Neural progenitor cell (in vitro differentiated cells): ENCODE measurements around the gene SCN1A. TPM values are rescaled to one million over a fixed set of nuclear protein-coding genes. Genes with fewer than 3 reads are reported as not detected.

Experiments used
- DNase-seq: peaks from one replicate; pipeline ENCODE4 v3.0.0-alpha.2; 2016; ENCODE audit warnings: low spot score
- H2AFZ ChIP-seq: fragments of 200-600 bp; sonication (generic); replicated peaks from 2 replicates; pipeline ENCODE4 v1.6.1; 2016; ENCODE audit warnings: antibody characterized with exemption
- H3F3A ChIP-seq: fragments of 200-600 bp; sonication (generic); 2 replicates; pipeline ENCODE4 v1.6.1; 2016; ENCODE audit warnings: antibody characterized with exemption, low read depth
- H3K27ac ChIP-seq: fragments of 200-600 bp; sonication (generic); 2 replicates; pipeline ENCODE4 v1.5.1; 2016; ENCODE audit warnings: mild to moderate bottlenecking
- H3K27me3 ChIP-seq: fragments of 200-600 bp; sonication (generic); 2 replicates; pipeline ENCODE4 v1.6.1; 2016; ENCODE audit warnings: mild to moderate bottlenecking, moderate library complexity
- H3K36me3 ChIP-seq: fragments of 200-600 bp; sonication (generic); 2 replicates; pipeline ENCODE4 v1.5.1; 2016
- H3K4me1 ChIP-seq: fragments of 200-600 bp; sonication (generic); 2 replicates; pipeline ENCODE4 v1.6.1; 2016; ENCODE audit warnings: mixed run types
- H3K4me2 ChIP-seq: fragments of 200-600 bp; sonication (generic); 2 replicates; pipeline ENCODE4 v1.6.1; 2016
- H3K4me3 ChIP-seq: fragments of 200-600 bp; sonication (generic); 2 replicates; pipeline ENCODE4 v1.5.1; 2016
- H3K79me2 ChIP-seq: fragments of 200-600 bp; sonication (generic); 2 replicates; pipeline ENCODE4 v1.6.1; 2016; ENCODE audit warnings: low read depth
- H3K9ac ChIP-seq: fragments of 200-600 bp; sonication (generic); 2 replicates; pipeline ENCODE4 v1.6.1; 2016
- H3K9me3 ChIP-seq: fragments of 200-600 bp; sonication (generic); 2 replicates; pipeline ENCODE4 v1.5.1; 2016; ENCODE audit warnings: low read depth
- H4K20me1 ChIP-seq: fragments of 200-600 bp; sonication (generic); 2 replicates; pipeline ENCODE4 v1.6.1; 2016; ENCODE audit warnings: low read depth
- H3K27ac Mint-ChIP-seq: 3 replicates; pipeline ENCODE4 v1.8.0; 2021; ENCODE audit warnings: mixed read lengths
- H3K27me3 Mint-ChIP-seq: 2 replicates; pipeline ENCODE4 v1.8.0; 2022; ENCODE audit warnings: low read depth, mild to moderate bottlenecking, inconsistent platforms, moderate library complexity, mixed read lengths; ENCODE audit not compliant: insufficient read depth
- H3K36me3 Mint-ChIP-seq: 3 replicates; pipeline ENCODE4 v1.8.0; 2021; ENCODE audit warnings: mixed read lengths
- H3K4me1 Mint-ChIP-seq: 3 replicates; pipeline ENCODE4 v1.8.0; 2021; ENCODE audit warnings: mixed read lengths
- H3K4me3 Mint-ChIP-seq: 3 replicates; pipeline ENCODE4 v1.8.0; 2021; ENCODE audit warnings: mild to moderate bottlenecking, moderate library complexity, mixed read lengths
- H3K9me3 Mint-ChIP-seq: 3 replicates; pipeline ENCODE4 v1.8.0; 2020; ENCODE audit warnings: mixed read lengths
- CTCF ChIP-seq: fragments of 200-600 bp; sonication (generic); IDR thresholded peaks from 2 replicates; pipeline ENCODE4 v1.5.1; 2017; ENCODE audit warnings: antibody characterized with exemption, mild to moderate bottlenecking
- EZH2 ChIP-seq: fragments of 200-600 bp; sonication (generic); IDR thresholded peaks from 2 replicates; pipeline ENCODE4 v1.6.1; 2017; ENCODE audit warnings: antibody characterized with exemption, mild to moderate bottlenecking, moderate library complexity
- EZH2phosphoT487 ChIP-seq: fragments of 200-600 bp; sonication (generic); IDR thresholded peaks from 2 replicates; pipeline ENCODE4 v1.6.1; 2017; ENCODE audit warnings: antibody characterized with exemption
- total RNA-seq: library from RNA; depleted of rRNA; stranded (reverse); fragments of >200 nt; gene quantifications from 2 replicates; pipeline ENCODE4 v1.2.3, GENCODE V29; 2015; ENCODE audit warnings: low replicate concordance

The SCN1A gene
- total RNA-seq, 1 donor from 2014 or later, result 2.7 TPM

- Histone ChIP-seq H4K20me1 (no peaks in the 10 kb centered on the region), H3K27me3 (no peaks in the 10 kb centered on the region), H2AFZ (no peak overlapping the region), H3K4me3 (no peak overlapping the region), H3F3A (no peaks in the 10 kb centered on the region), H3K36me3 (no peaks in the 10 kb centered on the region), H3K4me1 (no peaks in the 10 kb centered on the region), H3K27ac (no peak overlapping the region), H3K9ac (no peak overlapping the region), H3K4me2 (no peak overlapping the region), H3K79me2 (no peaks in the 10 kb centered on the region), H3K9me3 (no peaks in the 10 kb centered on the region)
- no peaks in the 10 kb centered on the region for H3K9me3 Mint-ChIP-seq
- no peak overlapping the region for H3K27ac Mint-ChIP-seq
- no peak overlapping the region for H3K4me3 Mint-ChIP-seq
- TF ChIP-seq EZH2phosphoT487, result no peak
- peak; percentile 76 for TF ChIP-seq CTCF
- H3K27me3 Mint-ChIP-seq, result no peaks in the 10 kb centered on the region
- no peaks in the 10 kb centered on the region for H3K4me1 Mint-ChIP-seq
- DNase-seq, result peak; percentile 26
- H3K36me3 Mint-ChIP-seq, result no peaks in the 10 kb centered on the region
These were observed 70.3 kb downstream of the SCN1A start for GRCh38 chr2:166057370-166058164.

- no peaks in the 10 kb centered on the region for H3F3A ChIP-seq
- no peak overlapping the region for H2AFZ ChIP-seq
- no peaks in the 10 kb centered on the region for H3K4me1 ChIP-seq
- Mint-ChIP-seq H3K4me3 (no peak overlapping the region), H3K9me3 (no peaks in the 10 kb centered on the region), H3K4me1 (peaks cover 5% of the 10 kb centered on the region), H3K27me3 (peaks cover 2% of the 10 kb centered on the region), H3K27ac (peak overlapping the region; percentile 57), H3K36me3 (no peaks in the 10 kb centered on the region)
- TF ChIP-seq EZH2phosphoT487 (no peak), CTCF (no peak), EZH2 (no peak)
- no peaks in the 10 kb centered on the region for H3K27me3 ChIP-seq
- no peak overlapping the region for H3K27ac ChIP-seq
- H3K79me2 ChIP-seq, result no peaks in the 10 kb centered on the region
- H3K4me3 ChIP-seq, result no peak overlapping the region
- H3K4me2 ChIP-seq, result no peak overlapping the region
- H3K36me3 ChIP-seq, result no peaks in the 10 kb centered on the region
- H3K9ac ChIP-seq, result no peak overlapping the region
- H3K9me3 ChIP-seq, result no peaks in the 10 kb centered on the region
- no peak for DNase-seq
- no peaks in the 10 kb centered on the region for H4K20me1 ChIP-seq
These were observed 82.9 kb downstream of the SCN1A start for GRCh38 chr2:166044853-166045483.

- Mint-ChIP-seq H3K36me3 (no peaks in the 10 kb centered on the region), H3K27ac (no peak overlapping the region), H3K4me1 (peaks cover 5% of the 10 kb centered on the region), H3K9me3 (no peaks in the 10 kb centered on the region), H3K4me3 (no peak overlapping the region), H3K27me3 (peaks cover 2% of the 10 kb centered on the region)
- H3K4me3 ChIP-seq, result no peak overlapping the region
- H4K20me1 ChIP-seq, result no peaks in the 10 kb centered on the region
- no peak overlapping the region for H3K9ac ChIP-seq
- no peaks in the 10 kb centered on the region for H3K9me3 ChIP-seq
- no peaks in the 10 kb centered on the region for H3K36me3 ChIP-seq
- H3K27me3 ChIP-seq, result no peaks in the 10 kb centered on the region
- no peak overlapping the region for H3K27ac ChIP-seq
- no peak overlapping the region for H2AFZ ChIP-seq
- TF ChIP-seq EZH2, result no peak
- no peak for TF ChIP-seq CTCF
- TF ChIP-seq EZH2phosphoT487, result no peak
- no peaks in the 10 kb centered on the region for H3F3A ChIP-seq
- no peaks in the 10 kb centered on the region for H3K79me2 ChIP-seq
- DNase-seq, result no peak
- H3K4me1 ChIP-seq, result no peaks in the 10 kb centered on the region
- no peak overlapping the region for H3K4me2 ChIP-seq
These were observed 84.9 kb downstream of the SCN1A start for GRCh38 chr2:166042768-166043390.
